ENCODE data around the gene CRYBG1. TPM values are rescaled to one million over a fixed set of nuclear protein-coding genes. Genes with fewer than 3 reads are reported as not detected.
A peak's percentile ranks its signal among the peaks of the same experiment; 100 is the strongest.

The CRYBG1 gene
- total and polyA plus RNA-seq, 3 donors from 2014 or later: 4.8 to 16.5 (median 7.8) TPM

GRCh38 chr6:106563614-106564013 is 203.1 kb downstream of the CRYBG1 start:
- peaks cover 3% of the 10 kb centered on the region for H3K4me1 ChIP-seq
- H3K27ac ChIP-seq: no peak overlapping the region
- H3K4me3 ChIP-seq: no peak overlapping the region
- H3K36me3 ChIP-seq (ENCODE audit: low read depth, missing control alignments): no peaks in the 10 kb centered on the region
- no peak for TF ChIP-seq CTCF (IDR thresholded peaks at IDR 0.05)
- no peak for TF ChIP-seq POLR2A (IDR thresholded peaks at IDR 0.05)
- H3K9me3 ChIP-seq: no peaks in the 10 kb centered on the region
- intact Hi-C loops (cut with DNase I; ENCODE audit: low total_unique reads): no loop called here
- no peak for DNase-seq
- no peaks in the 10 kb centered on the region for H3K27me3 ChIP-seq
- WGBS, 2 donors: 63 to 94% methylated on average over 2 of the region's 2 CpGs

- WGBS, 2 donors: 72 to 85% methylated on average over 3 to 4 of the region's 4 CpGs
- no peaks in the 10 kb centered on the region for H3K36me3 ChIP-seq (ENCODE audit: low read depth, missing control alignments)
- no peak overlapping the region for H3K27ac ChIP-seq
- intact Hi-C loops (cut with DNase I; ENCODE audit: low total_unique reads): no loop called here
- DNase-seq: no peak
- TF ChIP-seq POLR2A (IDR thresholded peaks at IDR 0.05): no peak
- no peak for TF ChIP-seq CTCF (IDR thresholded peaks at IDR 0.05)
- peaks cover 3% of the 10 kb centered on the region for H3K4me1 ChIP-seq
- H3K4me3 ChIP-seq: no peak overlapping the region
- H3K27me3 ChIP-seq: no peaks in the 10 kb centered on the region
- no peaks in the 10 kb centered on the region for H3K9me3 ChIP-seq
These were observed 204.0 kb downstream of the CRYBG1 start for GRCh38 chr6:106564476-106564875.

GRCh38 chr6:106568530-106568929 is 208.0 kb downstream of the CRYBG1 start:
- H3K9me3 ChIP-seq: no peaks in the 10 kb centered on the region
- no peak overlapping the region for H3K27ac ChIP-seq
- WGBS, 2 donors: 80 to 90% methylated on average over 2 of the region's 2 CpGs
- no peak for DNase-seq
- no peak for TF ChIP-seq CTCF (IDR thresholded peaks at IDR 0.05)
- TF ChIP-seq POLR2A (IDR thresholded peaks at IDR 0.05): no peak
- no peaks in the 10 kb centered on the region for H3K4me1 ChIP-seq
- H3K36me3 ChIP-seq (ENCODE audit: low read depth, missing control alignments): no peaks in the 10 kb centered on the region
- no peaks in the 10 kb centered on the region for H3K27me3 ChIP-seq
- intact Hi-C loops (cut with DNase I; ENCODE audit: low total_unique reads): loop anchor here (5.0 kb wide), 1 partner anchor 121 kb away; no protein-coding TSS in a partner anchor
- no peak overlapping the region for H3K4me3 ChIP-seq

GRCh38 chr6:106569428-106569827 is 208.9 kb downstream of the CRYBG1 start:
- no peak for TF ChIP-seq POLR2A (IDR thresholded peaks at IDR 0.05)
- TF ChIP-seq CTCF (IDR thresholded peaks at IDR 0.05): no peak
- H3K9me3 ChIP-seq: no peaks in the 10 kb centered on the region
- no peaks in the 10 kb centered on the region for H3K36me3 ChIP-seq (ENCODE audit: low read depth, missing control alignments)
- WGBS, 2 donors: 87 to 97% methylated on average over 4 of the region's 4 CpGs
- H3K27me3 ChIP-seq: no peaks in the 10 kb centered on the region
- no peak overlapping the region for H3K4me3 ChIP-seq
- intact Hi-C loops (cut with DNase I; ENCODE audit: low total_unique reads): loop anchor here (5.0 kb wide), 1 partner anchor 122 kb away; no protein-coding TSS in a partner anchor
- no peak overlapping the region for H3K27ac ChIP-seq
- no peaks in the 10 kb centered on the region for H3K4me1 ChIP-seq
- no peak for DNase-seq

GRCh38 chr6:106572436-106572835 is 211.9 kb downstream of the CRYBG1 start:
- H3K36me3 ChIP-seq (ENCODE audit: low read depth, missing control alignments): no peaks in the 10 kb centered on the region
- H3K4me1 ChIP-seq: no peaks in the 10 kb centered on the region
- TF ChIP-seq POLR2A (IDR thresholded peaks at IDR 0.05) (no peak), CTCF (IDR thresholded peaks at IDR 0.05) (no peak)
- H3K9me3 ChIP-seq: no peaks in the 10 kb centered on the region
- 58% methylated on average over 5 of the region's 5 CpGs for WGBS, 2 donors
- intact Hi-C loops (cut with DNase I; ENCODE audit: low total_unique reads): no loop called here
- DNase-seq: peak; percentile 29
- H3K4me3 ChIP-seq: no peak overlapping the region
- no peaks in the 10 kb centered on the region for H3K27me3 ChIP-seq
- no peak overlapping the region for H3K27ac ChIP-seq
